IMR-90 (cell line): Measurements from ENCODE around the gene ABHD10.

ENCODE experiments used
- BHLHE40 ChIP-seq: fragments of 150-350 bp; IDR thresholded peaks from 2 replicates; pipeline ENCODE4 v1.6.1; 2016; ENCODE audit warnings: mild to moderate bottlenecking, low read depth, low read length
- CTCF ChIP-seq: conservative IDR thresholded peaks from 2 replicates; pipeline ENCODE4 v1.5.1; 2012; ENCODE audit warnings: mild to moderate bottlenecking, low read depth, low read length, improper control_type of control experiment
- FOS ChIP-seq: fragments of 150-350 bp; IDR thresholded peaks from 2 replicates; pipeline ENCODE4 v1.6.1; 2016; ENCODE audit warnings: low read depth, low read length
- POLR2A ChIP-seq: IDR thresholded peaks from 2 replicates; pipeline ENCODE4 v1.6.1; 2012; ENCODE audit warnings: mild to moderate bottlenecking, low read depth, low read length
- SMC3 ChIP-seq: fragments of 150-350 bp; IDR thresholded peaks from 2 replicates; pipeline ENCODE4 v1.6.1; 2016; ENCODE audit warnings: low read depth, mild to moderate bottlenecking, antibody characterized with exemption, low read length, moderate library complexity

DNA sequence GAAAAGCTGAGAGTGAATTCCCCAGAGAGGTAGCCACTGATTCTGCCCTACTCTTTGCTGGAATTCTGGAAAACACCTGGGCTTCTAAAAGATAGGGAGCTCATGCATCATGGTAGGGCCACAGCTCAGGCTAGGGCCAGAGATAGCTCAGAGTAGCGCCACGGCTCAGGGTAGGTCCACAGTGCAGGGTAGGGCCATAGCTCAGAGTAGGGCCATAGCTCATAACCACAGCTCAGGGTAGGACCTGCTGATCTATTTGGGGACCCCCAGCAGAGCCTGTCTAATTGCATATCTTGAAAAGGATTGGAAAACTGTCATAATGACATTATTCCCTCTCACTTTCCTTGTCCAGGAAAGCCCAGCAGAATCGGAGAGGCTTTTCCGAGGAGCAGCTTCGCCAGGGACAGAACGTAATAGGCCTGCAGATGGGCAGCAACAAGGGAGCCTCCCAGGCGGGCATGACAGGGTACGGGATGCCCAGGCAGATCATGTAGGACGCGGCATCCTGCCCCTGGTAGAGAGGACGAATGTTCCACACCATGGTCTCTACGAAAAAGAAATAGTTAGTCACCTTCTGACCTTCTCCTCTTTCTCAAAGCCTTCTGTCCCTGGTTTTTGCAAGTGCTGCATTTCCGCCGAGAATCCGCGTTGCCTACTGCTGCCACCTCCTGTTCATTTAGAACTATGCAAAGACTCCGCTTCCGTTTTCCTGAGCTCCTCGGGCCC lies 34.4 kb downstream of the ABHD10 start:
- TF ChIP-seq POLR2A = no peak
- TF ChIP-seq CTCF = peak; percentile 82
- no peak for TF ChIP-seq FOS
- TF ChIP-seq BHLHE40 = no peak
- peak; percentile 82 for TF ChIP-seq SMC3
